ENCODE data around the gene KCNJ15. TPM values are rescaled to one million over a fixed set of nuclear protein-coding genes. Genes with fewer than 3 reads are reported as not detected.
A peak's percentile ranks its signal among the peaks of the same experiment; 100 is the strongest.

Gene KCNJ15
- total RNA-seq, 4 donors from 2014 or later = 4.6 to 9.2 (median 6.5) TPM

GRCh38 chr21:38337793-38338192, 81.0 kb downstream of the KCNJ15 start:
- H3K4me1 ChIP-seq = no peaks in the 10 kb centered on the region

GRCh38 chr21:38340131-38340530, 83.3 kb downstream of the KCNJ15 start:
- Histone ChIP-seq H3K36me3 (no peaks in the 10 kb centered on the region), H3K4me1 (peaks cover 4% of the 10 kb centered on the region), H3K4me3 (no peak overlapping the region), H3K27me3 (no peaks in the 10 kb centered on the region), H3K9me3 (no peaks in the 10 kb centered on the region), H3K27ac (no peak overlapping the region)
- peak in 1 of 2 donors; percentile 24 for DNase-seq (ENCODE audit: low spot score in 2 of 2)
- WGBS = 100% methylated on average over 4 of the region's 4 CpGs
- no peak for TF ChIP-seq POLR2A (IDR thresholded peaks at IDR 0.05)

More at GRCh38 chr21:38337793-38338192, 81.0 kb downstream of the KCNJ15 start:
- peak in 1 of 2 donors; percentile 24 for DNase-seq (ENCODE audit: low spot score in 2 of 2)
- Histone ChIP-seq H3K4me3 (no peak overlapping the region), H3K9me3 (no peaks in the 10 kb centered on the region), H3K27me3 (no peaks in the 10 kb centered on the region), H3K27ac (no peak overlapping the region), H3K36me3 (no peaks in the 10 kb centered on the region)
- 77% methylated on average over 5 of the region's 5 CpGs for WGBS
- TF ChIP-seq POLR2A (IDR thresholded peaks at IDR 0.05) = no peak
- no peak for TF ChIP-seq CTCF (IDR thresholded peaks at IDR 0.05)
- no peak for TF ChIP-seq EP300 (IDR thresholded peaks at IDR 0.05)
- TF ChIP-seq POLR2AphosphoS5 (IDR thresholded peaks at IDR 0.05) = no peak

GRCh38 chr21:38341546-38342012, 84.8 kb downstream of the KCNJ15 start:
- peak in 1 of 2 donors; percentile 50 for DNase-seq (ENCODE audit: low spot score in 2 of 2)

GRCh38 chr21:38342739-38343138, 85.9 kb downstream of the KCNJ15 start:
- H3K36me3 ChIP-seq = no peaks in the 10 kb centered on the region
- H3K9me3 ChIP-seq = no peaks in the 10 kb centered on the region
- H3K4me1 ChIP-seq = peaks cover 4% of the 10 kb centered on the region
- DNase-seq (ENCODE audit: low spot score in 2 of 2) = no peak
- no peak overlapping the region for H3K4me3 ChIP-seq
- H3K27ac ChIP-seq = no peak overlapping the region
- 70% methylated on average over 1 of the region's 1 CpG for WGBS
- H3K27me3 ChIP-seq = no peaks in the 10 kb centered on the region
- TF ChIP-seq EP300 (IDR thresholded peaks at IDR 0.05) = no peak
- TF ChIP-seq POLR2AphosphoS5 (IDR thresholded peaks at IDR 0.05) = no peak
- no peak for TF ChIP-seq POLR2A (IDR thresholded peaks at IDR 0.05)
- no peak for TF ChIP-seq CTCF (IDR thresholded peaks at IDR 0.05)

More at GRCh38 chr21:38341546-38342012, 84.8 kb downstream of the KCNJ15 start:
- Histone ChIP-seq H3K9me3 (no peaks in the 10 kb centered on the region), H3K4me1 (peaks cover 4% of the 10 kb centered on the region), H3K36me3 (no peaks in the 10 kb centered on the region), H3K27ac (no peak overlapping the region), H3K4me3 (no peak overlapping the region), H3K27me3 (no peaks in the 10 kb centered on the region)
- 68% methylated on average over 5 of the region's 5 CpGs for WGBS
- TF ChIP-seq EP300 (IDR thresholded peaks at IDR 0.05) (no peak), CTCF (IDR thresholded peaks at IDR 0.05) (no peak), POLR2AphosphoS5 (IDR thresholded peaks at IDR 0.05) (no peak), POLR2A (IDR thresholded peaks at IDR 0.05) (no peak)

GRCh38 chr21:38343691-38344090, 86.9 kb downstream of the KCNJ15 start:
- H3K27ac ChIP-seq = no peak overlapping the region
- WGBS = 68% methylated on average over 6 of the region's 6 CpGs
- no peak for DNase-seq (ENCODE audit: low spot score in 2 of 2)
- no peaks in the 10 kb centered on the region for H3K9me3 ChIP-seq
- no peaks in the 10 kb centered on the region for H3K36me3 ChIP-seq
- no peak for TF ChIP-seq POLR2AphosphoS5 (IDR thresholded peaks at IDR 0.05)
- H3K27me3 ChIP-seq = no peaks in the 10 kb centered on the region
- no peak overlapping the region for H3K4me3 ChIP-seq
- peaks cover 4% of the 10 kb centered on the region for H3K4me1 ChIP-seq

- H3K27ac ChIP-seq = no peak overlapping the region
- H3K4me1 ChIP-seq = peaks cover 4% of the 10 kb centered on the region
- no peaks in the 10 kb centered on the region for H3K36me3 ChIP-seq
- H3K4me3 ChIP-seq = no peak overlapping the region
- H3K27me3 ChIP-seq = no peaks in the 10 kb centered on the region
- no peaks in the 10 kb centered on the region for H3K9me3 ChIP-seq
- DNase-seq (ENCODE audit: low spot score in 2 of 2) = peak in 1 of 2 donors; percentile 15
- TF ChIP-seq POLR2A (IDR thresholded peaks at IDR 0.05) (no peak), CTCF (IDR thresholded peaks at IDR 0.05) (no peak), POLR2AphosphoS5 (IDR thresholded peaks at IDR 0.05) (no peak), EP300 (IDR thresholded peaks at IDR 0.05) (no peak)
- WGBS = 60% methylated on average over 5 of the region's 5 CpGs
These were observed 89.5 kb downstream of the KCNJ15 start for GRCh38 chr21:38346286-38346685.
